HUDEP-2 (cell line): ENCODE measurements around the gene DNAH3.
A peak's percentile ranks its signal among the peaks of the same experiment; 100 is the strongest.
"Not testable (repeated sequence)": the region's sequence is repeated elsewhere in the genome, so short reads cannot be mapped to it uniquely, and the experiment has no call there.

Source experiments
- DNase-seq, 76 experiments: peaks; one replicate each; lab custom pipeline; 2025; ENCODE audit not compliant: unreplicated experiment in 76 of 76; lab: John Stamatoyannopoulos, UW

DNAH3 gene

GRCh38 chr16:21023509-21024202 is 127.0 kb downstream of the DNAH3 start:
- DNase-seq, result peak in 56 of 76 experiments; percentile 1 to 72 (median 32)

- no peak for DNase-seq
Measured at GRCh38 chr16:21021316-21021715, 129.3 kb downstream of the DNAH3 start.

- DNase-seq, result no peak
Measured at GRCh38 chr16:21009815-21010214, 140.8 kb downstream of the DNAH3 start.

- DNase-seq, result no peak
Measured at GRCh38 chr16:21005008-21005407, 145.6 kb downstream of the DNAH3 start.

- peak in 25 of 76 experiments; percentile 1 to 36 (median 12) for DNase-seq
Measured at GRCh38 chr16:21001262-21001661, 149.4 kb downstream of the DNAH3 start.

- DNase-seq, result no peak
Measured at GRCh38 chr16:20997147-20997546, 153.5 kb downstream of the DNAH3 start.

GRCh38 chr16:20995711-20996110 is 154.9 kb downstream of the DNAH3 start:
- no peak for DNase-seq

GRCh38 chr16:20989496-20990070 is 161.1 kb downstream of the DNAH3 start:
- DNase-seq, result not testable (repeated sequence)

- no peak for DNase-seq
Measured at GRCh38 chr16:20987049-20987448, 163.6 kb downstream of the DNAH3 start.

- DNase-seq, result no peak
Measured at GRCh38 chr16:20984019-20984418, 166.6 kb downstream of the DNAH3 start.

- no peak for DNase-seq
Measured at GRCh38 chr16:20976576-20976975, 174.1 kb downstream of the DNAH3 start.

GRCh38 chr16:20973201-20973600 is 177.4 kb downstream of the DNAH3 start:
- not testable (repeated sequence) for DNase-seq

GRCh38 chr16:20971401-20971800 is 179.2 kb downstream of the DNAH3 start:
- no peak for DNase-seq

- no peak for DNase-seq
Measured at GRCh38 chr16:20969386-20969785, 181.3 kb downstream of the DNAH3 start.

- no peak for DNase-seq
Measured at GRCh38 chr16:20968765-20969164, 181.9 kb downstream of the DNAH3 start.

GRCh38 chr16:20960899-20961298 is 189.7 kb downstream of the DNAH3 start:
- DNase-seq, result no peak

GRCh38 chr16:20957153-20957552 is 193.5 kb downstream of the DNAH3 start:
- no peak for DNase-seq

- no peak for DNase-seq
Measured at GRCh38 chr16:20956319-20956718, 194.3 kb downstream of the DNAH3 start.

GRCh38 chr16:20954574-20954973 is 196.1 kb downstream of the DNAH3 start:
- no peak for DNase-seq

GRCh38 chr16:20952139-20952920 is 198.3 kb downstream of the DNAH3 start:
- DNase-seq, result no peak

GRCh38 chr16:20950294-20950693 is 200.4 kb downstream of the DNAH3 start:
- DNase-seq, result no peak

- no peak for DNase-seq
Measured at GRCh38 chr16:20949660-20950059, 201.0 kb downstream of the DNAH3 start.
